GM11168 (cell line): ENCODE results near the gene RBM19.

ENCODE experiments used
- in situ Hi-C: fragments of 300-500 bp; cut with MboI; formaldehyde crosslinking; loops from one replicate; pipeline ENCODE4 v1.12.0; 2022; ENCODE audit warnings: low sequenced_read_pairs; ENCODE audit not compliant: unreplicated experiment

Gene RBM19

GRCh38 chr12:113909776-113910420 lies 56.2 kb downstream of the RBM19 start:
- in situ Hi-C loops = loop anchor here (25.0 kb wide), 1 partner anchor 473 kb away; no protein-coding TSS in a partner anchor

- in situ Hi-C loops = loop anchor here (25.0 kb wide), 1 partner anchor 471 kb away; no protein-coding TSS in a partner anchor
Observed at GRCh38 chr12:113908584-113909100, 57.5 kb downstream of the RBM19 start.

DNA sequence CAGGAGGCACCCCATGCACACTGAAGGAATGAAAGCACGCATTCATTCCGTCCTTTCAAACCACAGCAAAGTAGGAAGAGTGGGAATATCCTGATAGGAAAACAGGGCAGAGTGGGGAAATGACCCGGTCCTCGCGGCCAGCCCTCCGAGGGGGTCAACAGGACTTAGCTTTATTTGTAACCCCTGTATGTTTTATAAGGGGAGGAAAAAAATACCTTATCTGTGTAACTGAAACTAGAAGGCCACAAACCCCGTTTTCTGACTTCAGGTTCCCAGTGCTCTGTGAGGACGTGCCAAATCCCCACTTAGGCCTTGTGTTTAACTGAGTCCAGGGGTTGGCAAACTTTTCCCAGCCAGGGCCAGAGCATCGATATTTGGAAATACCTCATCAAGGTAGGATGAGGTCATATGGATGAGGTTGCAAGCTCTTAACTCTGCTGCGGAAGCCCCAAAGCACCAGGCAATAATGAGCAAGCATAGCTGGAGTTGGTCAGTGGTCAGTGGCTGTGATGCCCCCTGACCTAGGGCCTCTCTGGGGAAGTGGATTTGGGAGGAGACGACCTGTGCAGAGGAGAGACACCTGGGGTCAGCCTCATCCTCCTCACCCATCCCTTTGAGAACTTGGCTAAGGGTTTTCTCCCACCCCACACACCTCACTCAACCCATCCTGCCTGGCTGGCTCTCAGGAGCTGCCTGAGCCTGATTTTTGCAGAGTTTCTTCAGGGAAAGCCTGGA lies 58.5 kb downstream of the RBM19 start:
- in situ Hi-C loops = loop anchor here (25.0 kb wide), 1 partner anchor 470 kb away; no protein-coding TSS in a partner anchor

DNA sequence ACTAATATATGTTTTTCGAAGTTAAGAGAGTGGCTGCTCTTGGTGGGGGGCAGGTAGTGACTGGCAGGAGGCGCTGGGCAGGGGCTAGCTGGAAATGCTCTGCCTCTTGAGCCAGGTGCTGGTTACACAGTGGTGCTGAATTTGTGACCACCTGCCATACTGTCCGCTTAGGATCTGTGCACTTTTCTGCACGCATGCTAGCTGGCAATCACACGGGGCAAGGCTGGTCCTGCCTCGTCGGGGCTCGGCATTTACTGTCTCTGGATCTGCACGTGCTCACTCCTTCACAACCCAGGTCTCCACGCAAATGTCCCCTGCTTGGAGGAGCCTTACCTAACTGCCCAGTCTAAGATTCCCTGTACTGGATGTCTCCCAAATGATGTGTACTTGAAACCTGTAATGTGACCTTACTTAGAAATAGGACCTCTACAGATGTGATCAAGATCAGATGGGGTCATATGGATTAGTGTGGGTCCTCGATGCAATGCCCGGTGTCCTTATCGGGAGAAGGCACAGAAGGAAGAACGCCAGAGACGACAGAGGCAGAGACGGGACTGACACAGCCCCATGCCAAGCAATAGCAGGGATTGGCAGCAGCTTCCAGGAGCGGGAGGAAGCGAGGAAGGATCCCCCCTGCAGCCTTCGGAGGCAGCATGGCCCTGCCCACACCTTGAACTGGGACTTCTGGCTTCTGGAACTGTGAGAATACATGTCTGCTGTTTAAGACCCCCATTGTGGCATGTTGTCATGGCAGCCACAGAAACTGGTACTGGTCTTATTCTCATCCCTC lies 59.5 kb downstream of the RBM19 start:
- in situ Hi-C loops = loop anchor here (25.0 kb wide), 1 partner anchor 469 kb away; no protein-coding TSS in a partner anchor

DNA sequence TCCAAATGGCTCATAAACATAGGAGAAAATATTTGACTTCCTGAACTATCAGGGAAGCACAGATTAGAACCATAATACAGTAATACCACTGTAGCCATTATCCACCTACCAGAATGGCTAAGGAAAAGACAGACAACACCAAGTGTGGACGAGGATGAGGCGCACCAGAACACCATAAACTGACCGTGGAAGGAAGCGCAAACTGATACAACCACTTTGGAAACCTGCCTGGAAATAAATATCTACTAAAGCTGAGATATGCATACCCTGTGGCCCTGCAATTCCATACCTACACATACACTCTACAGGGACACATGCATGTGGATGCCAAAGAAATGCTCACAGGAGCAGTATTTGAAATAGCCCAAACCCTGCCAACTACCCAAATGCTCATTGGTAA lies 60.3 kb downstream of the RBM19 start:
- in situ Hi-C loops = loop anchor here (25.0 kb wide), 1 partner anchor 469 kb away; no protein-coding TSS in a partner anchor

DNA sequence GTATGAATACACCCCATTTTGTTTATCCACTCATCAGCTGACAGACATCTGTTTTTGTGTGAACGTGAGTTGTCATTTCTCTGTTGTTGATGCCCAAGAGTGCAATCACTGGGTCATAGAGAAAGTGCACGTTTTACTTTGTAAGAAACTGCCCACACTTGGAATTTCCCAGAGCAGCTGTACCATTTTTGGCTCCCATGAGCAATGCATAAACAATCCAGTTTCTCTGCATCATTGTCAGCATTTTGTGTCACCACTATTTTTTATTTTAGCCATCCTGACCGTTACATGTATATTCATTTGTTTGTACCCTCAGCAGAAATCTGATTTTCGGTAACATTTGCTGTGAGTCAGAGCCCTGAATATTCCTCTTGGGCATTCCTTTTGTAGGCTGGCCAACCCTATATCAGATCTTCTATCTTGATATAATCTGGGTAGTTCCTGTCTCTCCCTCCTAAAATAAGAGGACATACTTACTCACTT lies 62.7 kb downstream of the RBM19 start:
- in situ Hi-C loops = loop anchor here (25.0 kb wide), 1 partner anchor 466 kb away; no protein-coding TSS in a partner anchor

DNA sequence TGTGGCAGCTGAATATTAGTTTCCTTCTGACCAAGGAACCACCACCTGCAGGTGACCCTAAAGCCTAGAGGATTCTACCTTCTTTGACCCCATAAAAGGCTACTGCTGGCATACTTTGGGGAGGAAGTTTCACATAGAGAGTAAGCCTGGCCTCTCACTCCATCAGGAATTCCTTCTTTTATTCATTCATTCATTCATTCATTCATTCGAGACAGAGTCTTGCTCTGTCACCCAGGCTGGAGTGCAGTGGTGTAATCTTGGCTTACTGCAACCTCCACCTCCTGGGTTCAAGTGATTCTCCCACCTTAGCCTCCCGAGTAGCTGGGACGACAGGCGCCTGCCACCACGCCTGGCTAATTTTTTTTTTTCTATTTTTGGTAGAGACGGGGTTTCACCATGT lies 64.8 kb downstream of the RBM19 start:
- in situ Hi-C loops = loop anchor here (25.0 kb wide), 1 partner anchor 464 kb away; no protein-coding TSS in a partner anchor

GRCh38 chr12:113900716-113901115 lies 65.4 kb downstream of the RBM19 start:
- in situ Hi-C loops = loop anchor here (25.0 kb wide), 1 partner anchor 463 kb away; no protein-coding TSS in a partner anchor

GRCh38 chr12:113899561-113900471 lies 66.3 kb downstream of the RBM19 start:
- in situ Hi-C loops = loop anchor here (25.0 kb wide), 1 partner anchor 463 kb away; no protein-coding TSS in a partner anchor

GRCh38 chr12:113899042-113899560 lies 67.0 kb downstream of the RBM19 start:
- in situ Hi-C loops = no loop called here

GRCh38 chr12:113898466-113898865 lies 67.7 kb downstream of the RBM19 start:
- in situ Hi-C loops = no loop called here

DNA sequence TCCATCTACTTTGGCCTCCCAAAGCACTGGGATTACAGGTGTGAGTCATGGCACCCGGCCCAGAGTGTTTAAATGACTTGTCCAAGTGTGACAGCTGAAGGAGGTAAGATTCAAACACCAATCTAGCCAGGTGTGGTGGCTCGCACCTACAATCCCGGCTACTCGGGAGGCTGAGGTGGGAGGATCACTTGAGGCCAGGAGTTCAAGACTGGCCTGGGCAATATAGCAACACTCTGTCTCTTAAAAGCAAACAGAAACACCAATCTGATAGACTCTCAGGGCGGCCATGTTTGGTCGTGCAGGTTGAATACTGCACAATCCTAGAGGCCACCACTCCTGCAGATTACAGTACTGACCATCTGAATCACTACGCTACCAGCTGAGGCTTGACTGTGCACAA lies 68.7 kb downstream of the RBM19 start:
- in situ Hi-C loops = no loop called here

DNA sequence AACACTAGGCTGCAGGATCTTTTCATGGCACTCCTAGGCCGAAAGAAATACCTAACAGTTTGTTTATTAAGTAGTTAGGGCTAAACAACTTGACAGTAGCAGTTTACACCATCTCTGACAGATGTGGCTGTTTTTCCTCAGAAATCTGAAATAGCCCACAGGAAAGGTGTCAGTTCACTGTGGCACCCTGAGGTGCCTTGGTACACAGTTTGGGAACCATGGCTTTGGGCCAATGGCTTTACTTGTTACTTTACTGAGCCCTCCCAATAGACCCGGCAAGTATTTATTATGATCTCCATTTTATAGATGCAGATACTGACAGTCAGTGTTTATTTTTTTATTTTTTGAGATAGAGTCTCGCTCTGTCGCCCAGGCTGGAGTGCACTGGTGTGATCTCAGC lies 69.3 kb downstream of the RBM19 start:
- in situ Hi-C loops = no loop called here

- in situ Hi-C loops = no loop called here
Observed at GRCh38 chr12:113896194-113896593, 69.9 kb downstream of the RBM19 start.

GRCh38 chr12:113895176-113895575 lies 70.9 kb downstream of the RBM19 start:
- in situ Hi-C loops = no loop called here

GRCh38 chr12:113894697-113895096 lies 71.4 kb downstream of the RBM19 start:
- in situ Hi-C loops = no loop called here

GRCh38 chr12:113893221-113893620 lies 72.9 kb downstream of the RBM19 start:
- in situ Hi-C loops = no loop called here

DNA sequence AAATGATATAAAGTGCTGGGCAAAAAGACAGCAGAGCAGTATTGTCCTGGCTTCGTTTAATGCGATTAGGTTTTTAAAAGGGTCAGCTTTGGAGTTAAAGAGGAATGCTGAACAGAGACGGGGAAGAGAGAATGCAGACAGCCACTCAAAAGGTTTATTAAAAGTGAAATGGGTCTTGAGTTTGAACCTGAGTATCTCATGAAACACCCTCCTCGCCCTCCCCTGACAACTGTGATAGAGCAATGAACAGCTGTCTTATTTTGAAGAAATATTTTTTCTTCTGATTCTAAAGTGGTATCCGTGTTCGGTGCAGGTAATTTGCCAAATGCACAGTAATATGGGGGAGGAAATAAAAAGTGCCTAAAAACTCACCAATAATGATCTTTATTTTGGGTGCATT lies 73.6 kb downstream of the RBM19 start:
- in situ Hi-C loops = no loop called here
